ENCODE data around the gene HEXA.

DNA sequence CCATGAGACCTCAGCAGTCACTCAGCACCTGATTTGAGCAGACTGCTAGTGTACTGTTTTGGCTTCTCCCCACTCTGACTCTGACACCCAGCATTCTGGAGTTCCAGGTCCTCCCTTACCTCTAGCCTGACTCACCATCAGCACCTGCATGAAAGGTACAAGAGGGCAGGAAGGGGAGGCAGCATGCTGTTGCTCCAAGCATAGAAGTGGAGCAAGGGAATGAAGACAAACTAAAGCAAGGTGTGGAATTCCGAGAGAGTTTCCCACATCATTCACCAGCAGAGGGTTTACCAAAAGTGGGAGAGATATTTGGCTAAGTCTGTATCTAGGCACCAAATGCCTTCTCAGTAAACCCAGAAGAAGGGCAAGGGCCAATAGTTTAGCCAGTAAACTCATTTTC is 21.3 kb downstream of the HEXA start:
- TF ChIP-seq, protein P1, sequence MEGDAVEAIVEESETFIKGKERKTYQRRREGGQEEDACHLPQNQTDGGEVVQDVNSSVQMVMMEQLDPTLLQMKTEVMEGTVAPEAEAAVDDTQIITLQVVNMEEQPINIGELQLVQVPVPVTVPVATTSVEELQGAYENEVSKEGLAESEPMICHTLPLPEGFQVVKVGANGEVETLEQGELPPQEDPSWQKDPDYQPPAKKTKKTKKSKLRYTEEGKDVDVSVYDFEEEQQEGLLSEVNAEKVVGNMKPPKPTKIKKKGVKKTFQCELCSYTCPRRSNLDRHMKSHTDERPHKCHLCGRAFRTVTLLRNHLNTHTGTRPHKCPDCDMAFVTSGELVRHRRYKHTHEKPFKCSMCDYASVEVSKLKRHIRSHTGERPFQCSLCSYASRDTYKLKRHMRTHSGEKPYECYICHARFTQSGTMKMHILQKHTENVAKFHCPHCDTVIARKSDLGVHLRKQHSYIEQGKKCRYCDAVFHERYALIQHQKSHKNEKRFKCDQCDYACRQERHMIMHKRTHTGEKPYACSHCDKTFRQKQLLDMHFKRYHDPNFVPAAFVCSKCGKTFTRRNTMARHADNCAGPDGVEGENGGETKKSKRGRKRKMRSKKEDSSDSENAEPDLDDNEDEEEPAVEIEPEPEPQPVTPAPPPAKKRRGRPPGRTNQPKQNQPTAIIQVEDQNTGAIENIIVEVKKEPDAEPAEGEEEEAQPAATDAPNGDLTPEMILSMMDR (IDR thresholded peaks at IDR 0.05; ENCODE audit: insufficient read depth, low read depth, low read length), result no peak
- no peak for TF ChIP-seq EZH2 (IDR thresholded peaks at IDR 0.05; ENCODE audit: insufficient read depth, low read length)

Measured in astrocyte (in vitro differentiated cells and primary cell).